HG03521 (cell line): Measurements from ENCODE around the gene TELO2.

ENCODE experiments used
- ATAC-seq: cut with Tn5 transposase; IDR thresholded peaks from one replicate; pipeline ENCODE4 v1.9.1; 2021; ENCODE audit warnings: mild to moderate bottlenecking, moderate library complexity; ENCODE audit not compliant: unreplicated experiment

TELO2 gene

DNA sequence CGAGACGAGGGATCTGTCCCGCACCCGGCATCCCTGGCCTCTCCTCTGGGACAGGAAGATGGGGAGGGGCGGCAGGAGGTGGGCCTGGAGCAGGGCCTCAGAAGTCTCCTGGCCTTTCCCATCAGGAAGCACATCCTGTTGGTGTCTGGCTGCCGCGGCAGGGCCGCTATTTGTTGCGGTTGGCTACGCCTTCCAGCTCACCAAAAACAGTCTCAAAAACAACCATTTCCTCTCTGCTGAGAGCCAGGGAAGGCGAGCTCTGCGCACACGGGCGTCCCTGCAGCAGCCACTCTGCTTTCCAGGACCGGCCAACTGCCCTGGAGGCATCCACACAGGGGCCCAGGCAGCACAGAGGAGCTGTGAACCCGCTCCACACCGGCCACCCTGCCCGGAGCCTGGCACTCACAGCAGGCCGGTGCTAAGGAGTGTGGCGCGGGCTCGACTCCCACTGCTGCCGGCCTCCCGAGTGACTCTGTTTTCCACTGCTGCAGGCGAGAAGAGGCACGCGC is 40.3 kb downstream of the TELO2 start, which contains the start of gene TMEM204:
TSS of gene TMEM204 (plus strand) at position 224 of the 509 bp plus-strand sequence. CDS start 610 bp downstream, outside the sequence.
- ATAC-seq, result no peak

DNA sequence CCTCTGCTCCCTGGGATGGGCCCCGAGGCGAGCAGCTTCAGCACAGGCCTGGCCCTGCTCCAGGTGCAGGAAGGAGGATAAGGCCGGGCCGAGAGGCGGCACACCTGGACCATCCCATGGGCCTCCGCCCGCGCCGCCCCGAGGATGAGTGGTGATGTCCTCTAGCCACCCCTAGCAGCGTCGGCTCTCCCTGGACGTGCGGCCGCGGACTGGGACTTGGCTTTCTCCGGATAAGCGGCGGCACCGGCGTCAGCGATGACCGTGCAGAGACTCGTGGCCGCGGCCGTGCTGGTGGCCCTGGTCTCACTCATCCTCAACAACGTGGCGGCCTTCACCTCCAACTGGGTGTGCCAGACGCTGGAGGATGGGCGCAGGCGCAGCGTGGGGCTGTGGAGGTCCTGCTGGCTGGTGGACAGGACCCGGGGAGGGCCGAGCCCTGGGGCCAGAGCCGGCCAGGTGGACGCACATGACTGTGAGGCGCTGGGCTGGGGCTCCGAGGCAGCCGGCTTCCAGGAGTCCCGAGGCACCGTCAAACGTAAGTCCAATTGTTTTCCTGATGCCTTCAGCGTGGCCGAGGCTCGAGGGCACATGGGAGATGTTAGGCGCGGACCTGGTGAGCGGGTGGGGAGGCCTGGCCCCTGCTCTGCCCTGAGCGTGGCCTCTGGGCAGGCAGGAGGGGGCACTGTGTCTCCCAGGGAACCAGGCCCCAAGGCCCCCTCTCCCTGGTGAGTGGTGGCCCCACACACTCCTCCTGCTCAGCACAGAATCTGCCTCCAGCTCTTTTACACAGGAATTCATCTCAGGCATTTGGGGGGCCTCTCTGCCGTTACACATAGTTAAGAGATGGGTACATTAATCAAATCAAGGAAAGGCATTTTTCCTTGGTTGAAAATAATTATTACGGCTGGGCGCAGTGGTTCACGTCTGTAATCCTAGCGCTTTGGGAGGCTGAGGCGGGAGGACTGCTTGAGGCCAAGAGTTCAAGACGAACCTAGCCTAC is 41.2 kb downstream of the TELO2 start:
- ATAC-seq, result no peak

GRCh38 chr16:1535391-1536291 is 42.5 kb downstream of the TELO2 start:
- no peak for ATAC-seq

DNA sequence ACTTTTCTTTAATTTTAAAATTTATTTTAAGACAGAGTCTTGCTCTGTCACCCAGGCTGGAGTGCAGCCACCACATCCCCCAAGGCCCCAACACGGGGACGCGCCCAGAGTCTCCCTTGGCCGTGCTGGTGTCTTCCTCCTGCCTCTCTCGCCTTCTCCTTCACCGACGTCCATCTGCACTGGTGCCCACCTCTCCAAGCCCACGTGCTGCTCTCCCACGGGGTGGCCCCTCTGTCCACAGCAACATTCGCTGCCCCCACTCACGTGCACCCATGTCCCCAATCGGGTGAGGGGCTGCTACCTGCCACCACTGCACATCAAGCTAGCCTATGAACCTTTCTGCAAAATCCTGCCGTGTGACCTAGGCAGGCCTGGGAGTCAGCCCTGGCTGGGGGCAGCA is 43.4 kb downstream of the TELO2 start:
- no peak for ATAC-seq

DNA sequence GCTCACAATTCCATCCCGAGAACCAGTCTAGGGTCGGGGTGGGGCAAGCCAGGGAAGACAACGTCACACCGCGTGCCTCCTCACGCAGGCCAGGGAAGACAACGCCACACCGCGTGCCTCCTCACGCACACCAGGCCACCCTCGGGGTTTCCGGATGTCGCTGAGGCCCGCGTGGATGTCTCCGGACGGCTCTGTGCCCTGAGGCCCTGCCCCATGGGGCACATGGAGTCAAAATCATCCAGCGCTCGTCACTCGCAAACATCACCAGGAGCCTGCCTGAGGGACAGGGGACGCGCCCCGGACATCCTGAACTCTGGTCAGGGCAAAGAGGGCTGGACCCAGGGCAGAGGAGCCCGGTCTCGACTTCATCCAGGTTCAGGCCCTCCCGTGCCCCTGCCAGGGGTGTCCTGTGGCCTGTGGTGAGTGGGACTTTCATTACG is 44.0 kb downstream of the TELO2 start:
- no peak for ATAC-seq

- ATAC-seq, result no peak
These were observed 44.7 kb downstream of the TELO2 start for GRCh38 chr16:1537763-1538289.

DNA sequence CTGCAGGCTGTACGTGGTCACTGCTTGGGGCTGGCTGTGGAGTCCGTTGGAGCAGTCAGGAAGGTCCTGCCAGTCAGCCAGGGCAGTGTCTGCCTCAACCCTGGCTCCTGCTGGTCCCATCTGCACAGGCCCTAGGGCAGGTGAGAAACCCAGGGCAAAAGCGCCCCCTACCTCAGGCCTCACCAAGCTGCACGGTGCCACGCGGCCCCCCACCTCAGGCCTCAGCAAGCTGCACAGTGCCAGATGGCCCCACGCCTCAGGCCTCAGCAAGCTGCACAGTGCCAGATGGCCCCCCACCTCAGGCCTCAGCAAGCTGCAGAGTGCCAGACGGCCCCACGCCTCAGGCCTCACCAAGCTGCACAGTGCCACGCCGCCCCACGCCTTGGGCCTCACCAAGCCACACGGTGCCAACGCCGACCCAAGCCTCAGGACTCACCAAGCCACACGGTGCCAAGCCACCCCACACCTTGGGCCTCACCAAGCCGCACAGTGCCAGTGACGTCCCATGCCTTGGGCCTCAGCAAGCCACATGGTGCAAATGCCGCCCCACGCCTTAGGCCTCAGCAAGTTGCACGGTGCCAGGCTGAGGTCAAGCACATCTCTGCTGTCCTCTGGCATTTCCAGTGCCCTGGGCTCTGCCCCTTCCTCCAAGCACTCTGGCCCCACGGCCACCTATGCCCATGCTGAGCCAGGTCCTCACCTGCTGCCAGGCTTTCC is 45.8 kb downstream of the TELO2 start:
- ATAC-seq, result no peak

GRCh38 chr16:1539720-1540555 is 46.8 kb downstream of the TELO2 start:
- ATAC-seq, result no peak

GRCh38 chr16:1540556-1540855 is 47.3 kb downstream of the TELO2 start:
- ATAC-seq, result no peak

DNA sequence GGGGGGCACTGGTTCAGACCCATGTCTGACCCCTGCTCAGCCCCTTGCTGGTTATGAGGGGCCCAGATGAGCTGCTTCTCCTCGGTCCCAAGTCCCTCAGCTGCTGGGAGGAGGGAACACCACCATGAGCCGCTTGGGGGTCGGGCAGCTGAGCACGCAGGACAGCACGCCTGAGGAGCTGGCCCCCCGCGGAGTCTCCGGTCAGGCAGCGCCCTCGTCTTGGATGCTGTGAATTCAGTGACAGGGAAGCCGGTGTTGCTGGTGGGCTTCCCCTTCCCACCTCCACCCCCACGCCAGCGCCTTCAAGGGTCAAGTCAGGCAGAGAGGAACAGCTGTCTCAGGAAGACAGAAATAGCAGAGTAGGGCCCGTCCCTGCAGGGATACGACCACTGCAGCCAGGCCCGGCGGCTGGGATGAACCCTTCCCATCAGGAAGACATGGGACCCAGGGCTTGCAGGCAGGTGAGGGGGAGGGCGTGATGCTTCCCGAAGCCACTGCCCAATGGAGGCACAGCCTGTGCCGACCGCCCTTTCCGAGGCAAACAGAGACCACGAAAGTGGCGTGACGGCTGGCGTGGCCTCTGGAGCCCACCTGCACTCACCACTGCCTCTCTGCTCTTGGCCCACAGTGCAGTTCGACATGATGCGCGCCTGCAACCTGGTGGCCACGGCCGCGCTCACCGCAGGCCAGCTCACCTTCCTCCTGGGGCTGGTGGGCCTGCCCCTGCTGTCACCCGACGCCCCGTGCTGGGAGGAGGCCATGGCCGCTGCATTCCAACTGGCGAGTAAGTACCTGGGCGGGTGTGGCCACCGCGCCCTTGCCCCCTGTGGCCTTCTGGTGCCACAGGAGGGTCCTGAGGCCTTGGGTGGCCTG is 48.4 kb downstream of the TELO2 start:
- no peak for ATAC-seq

DNA sequence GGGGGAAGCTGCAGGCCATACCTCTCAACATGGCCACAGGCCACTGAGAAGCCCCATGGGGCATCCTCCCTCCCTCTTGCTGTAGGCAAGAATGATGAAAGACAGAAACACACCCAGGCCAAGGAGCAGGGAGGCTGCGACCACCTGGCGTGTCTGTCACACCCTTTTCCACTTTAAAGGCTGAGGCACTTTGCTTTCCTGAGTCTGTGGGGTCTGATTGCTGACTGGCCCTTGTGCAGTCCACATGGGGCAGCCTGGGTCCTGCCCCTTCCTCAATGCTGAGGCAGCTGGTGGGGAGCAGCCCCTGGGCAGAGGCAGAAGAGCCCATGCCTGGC is 49.0 kb downstream of the TELO2 start:
- no peak for ATAC-seq

DNA sequence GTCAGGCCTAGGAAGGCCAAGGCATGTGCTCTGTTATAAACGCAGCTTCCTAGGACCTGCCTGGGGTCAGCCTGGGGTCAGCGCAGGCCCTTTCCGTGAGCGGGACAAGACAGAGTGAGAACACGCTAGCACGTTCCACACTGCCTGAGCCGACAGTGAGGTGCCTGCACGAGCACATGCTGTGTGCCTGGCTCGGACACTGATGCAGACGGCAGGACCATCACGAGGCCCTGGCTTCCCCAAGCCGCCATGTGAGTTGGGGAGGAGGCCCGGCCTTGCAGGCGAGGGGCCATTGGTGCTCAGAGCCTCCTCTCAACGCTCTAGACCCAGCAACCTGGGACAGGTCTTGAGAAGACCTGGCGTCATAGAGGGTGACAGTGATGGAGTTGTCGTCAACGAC is 49.4 kb downstream of the TELO2 start:
- no peak for ATAC-seq

GRCh38 chr16:1543085-1543896 is 50.1 kb downstream of the TELO2 start:
- no peak for ATAC-seq

DNA sequence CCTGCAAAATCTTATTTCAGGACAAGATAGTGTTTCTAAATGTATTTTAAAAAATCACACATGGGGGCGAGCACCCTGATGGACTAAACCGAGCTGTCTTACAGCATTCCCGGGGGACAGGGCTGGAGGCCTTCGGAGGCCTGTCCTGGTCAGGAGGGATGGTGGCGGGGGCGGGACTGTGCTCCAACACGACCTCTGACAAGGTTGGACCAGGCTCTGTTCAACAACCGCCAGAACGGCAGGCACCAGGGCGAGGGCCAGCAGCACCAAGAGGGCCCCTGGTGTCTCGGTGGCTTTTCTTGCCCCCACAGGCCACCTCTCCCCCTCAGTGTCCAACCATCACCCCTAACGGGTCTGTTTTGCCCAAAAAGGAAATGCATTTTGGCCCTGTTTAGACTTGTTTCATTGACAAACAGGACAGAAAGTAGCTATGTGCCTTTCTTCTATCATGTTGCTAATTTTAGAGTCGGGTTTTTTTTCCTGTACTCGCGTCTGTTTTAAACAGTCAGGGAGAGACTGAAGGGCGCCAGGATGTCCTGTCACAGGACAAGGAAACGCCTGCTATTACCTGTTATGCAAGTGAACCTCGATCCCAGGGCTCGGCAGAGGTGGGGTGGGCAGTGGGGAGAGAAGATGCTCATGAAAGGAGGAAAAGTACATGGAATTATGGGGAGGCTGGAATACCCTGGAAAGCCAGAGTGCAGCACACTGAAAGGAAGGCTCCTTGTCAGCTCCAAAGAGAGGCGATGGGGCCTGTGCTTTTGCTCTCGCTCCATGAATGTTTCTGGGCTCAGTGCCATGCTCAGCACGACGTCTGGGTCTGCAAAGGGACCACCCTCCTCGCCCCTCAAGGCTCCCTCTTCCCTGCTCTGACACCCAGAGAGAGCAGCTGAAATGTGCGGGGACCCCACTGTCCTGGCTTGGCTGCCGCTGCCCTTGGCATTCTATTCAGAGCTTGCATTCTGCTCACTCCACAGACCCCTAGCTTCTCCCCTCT is 52.2 kb downstream of the TELO2 start:
- ATAC-seq, result no peak

DNA sequence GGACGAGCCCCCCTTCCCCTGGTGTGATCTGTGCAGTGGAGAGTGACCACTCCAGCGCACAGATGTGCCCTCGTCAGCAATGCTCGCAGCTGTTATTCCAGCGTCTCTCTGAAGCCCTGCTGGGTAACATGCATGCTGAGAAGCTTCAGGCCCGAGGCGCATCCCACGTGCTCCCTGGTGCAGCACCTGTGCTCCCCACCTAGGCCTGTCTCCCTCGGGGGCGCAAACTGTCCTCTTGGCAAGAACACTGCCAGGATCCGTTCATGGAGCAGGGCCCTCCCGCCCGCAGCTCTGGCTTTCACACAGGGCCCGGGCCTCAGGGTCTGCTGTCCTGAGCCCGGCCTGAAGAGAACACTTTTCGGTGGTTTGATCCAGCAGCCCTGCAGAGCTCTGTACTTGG is 53.3 kb downstream of the TELO2 start:
- no peak for ATAC-seq

DNA sequence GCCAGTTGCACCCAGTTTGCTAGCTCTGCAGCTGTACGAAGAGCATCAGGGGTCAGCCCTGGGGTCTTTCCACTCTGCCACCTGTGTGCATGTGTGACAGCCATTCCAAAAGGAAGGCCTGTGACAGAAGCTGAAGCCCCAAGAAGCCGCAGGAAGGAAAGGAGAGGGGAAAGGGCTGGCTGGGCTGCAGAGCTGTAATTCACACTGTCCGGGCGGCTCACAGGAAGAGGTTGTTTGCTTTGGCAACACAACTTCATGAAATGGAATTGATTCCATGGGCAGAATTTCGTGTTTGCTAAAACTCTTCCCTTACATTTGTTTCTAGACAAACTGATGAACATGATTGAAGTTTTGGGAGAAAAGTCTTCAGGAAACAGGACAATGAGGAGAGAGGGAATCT is 55.1 kb downstream of the TELO2 start:
- ATAC-seq, result no peak

DNA sequence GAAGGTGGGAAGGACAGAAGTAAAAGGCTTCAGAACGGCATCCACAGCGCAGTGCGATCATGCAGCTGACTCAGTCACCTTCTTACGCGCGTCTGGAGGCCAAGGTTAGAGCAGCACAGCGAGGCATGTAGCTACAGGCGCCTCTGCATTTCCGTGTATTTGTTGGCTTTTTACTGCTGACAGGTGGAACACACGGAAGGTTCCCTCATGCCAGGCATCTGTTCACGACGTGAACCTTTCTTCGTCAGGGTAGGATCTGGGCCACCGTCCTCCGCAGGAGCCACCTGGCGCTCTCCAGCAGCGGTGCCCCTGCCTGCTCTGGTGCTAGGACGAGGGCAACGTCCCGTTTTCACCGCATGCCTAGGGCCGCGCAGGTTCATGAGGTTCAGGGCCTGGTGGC is 55.6 kb downstream of the TELO2 start:
- ATAC-seq, result no peak
